ENCODE measurements around the gene OSM.

The OSM gene

GRCh38 chr22:30244066-30244465 lies 22.6 kb downstream of the OSM start:
- TF ChIP-seq CTCF (IDR thresholded peaks at IDR 0.05) = no peak
- no peak overlapping the region for H3K27ac ChIP-seq
- no peak for DNase-seq (ENCODE audit: low spot score)
- no peak overlapping the region for H3K4me3 ChIP-seq

GRCh38 chr22:30243661-30244060 lies 23.0 kb downstream of the OSM start:
- no peak for DNase-seq (ENCODE audit: low spot score)
- no peak for TF ChIP-seq CTCF (IDR thresholded peaks at IDR 0.05)
- Histone ChIP-seq H3K4me3 (no peak overlapping the region), H3K27ac (no peak overlapping the region)

- Histone ChIP-seq H3K27ac (no peak overlapping the region), H3K4me3 (no peak overlapping the region)
- DNase-seq (ENCODE audit: low spot score) = no peak
- no peak for TF ChIP-seq CTCF (IDR thresholded peaks at IDR 0.05)
Observed at GRCh38 chr22:30241576-30242371, 24.9 kb downstream of the OSM start.

- Histone ChIP-seq H3K4me3 (no peak overlapping the region), H3K27ac (no peak overlapping the region)
- TF ChIP-seq CTCF (IDR thresholded peaks at IDR 0.05) = no peak
- DNase-seq (ENCODE audit: low spot score) = no peak
Observed at GRCh38 chr22:30240541-30241417, 25.9 kb downstream of the OSM start.

GRCh38 chr22:30239488-30240405 lies 26.9 kb downstream of the OSM start:
- no peak overlapping the region for H3K27ac ChIP-seq
- H3K4me3 ChIP-seq = no peak overlapping the region
- no peak for DNase-seq (ENCODE audit: low spot score)
- TF ChIP-seq CTCF (IDR thresholded peaks at IDR 0.05) = no peak

- TF ChIP-seq CTCF (IDR thresholded peaks at IDR 0.05) = no peak
- no peak for DNase-seq (ENCODE audit: low spot score)
- H3K4me3 ChIP-seq = no peak overlapping the region
- no peak overlapping the region for H3K27ac ChIP-seq
Observed at GRCh38 chr22:30238661-30239487, 27.8 kb downstream of the OSM start.

Measured in coronary artery (tissue), 2 donors.